ENCODE measurements around the gene PGAP1. TPM values are rescaled to one million over a fixed set of nuclear protein-coding genes. Genes with fewer than 3 reads are reported as not detected.

The PGAP1 gene
- total and polyA plus RNA-seq, 2 donors from 2014 or later, result 1.9 to 10.1 TPM

- no peaks in the 10 kb centered on the region for H3K36me3 ChIP-seq (ENCODE audit: control insufficient read depth in 2 of 3, insufficient read depth in 3 of 3, low read length in 3 of 3)
- FAIRE-seq (no peak), DNase-seq (peak in 1 of 5 donors; percentile 9)
- no peaks in the 10 kb centered on the region for H3K27me3 ChIP-seq (ENCODE audit: control insufficient read depth, insufficient read depth, low read length)
- no peak overlapping the region for H3K27ac ChIP-seq (ENCODE audit: low read depth in 2 of 2, low read length in 2 of 2)
- no peaks in the 10 kb centered on the region for H3K9me3 ChIP-seq (ENCODE audit: control insufficient read depth in 2 of 3, insufficient read depth in 1 of 3, low read length in 3 of 3)
- no peak for TF ChIP-seq CTCF (IDR thresholded peaks at IDR 0.05; ENCODE audit: borderline replicate concordance, extremely low read depth, insufficient read depth)
- intact Hi-C loops (cut with DNase I), result no loop called here
- no peaks in the 10 kb centered on the region for H3K4me1 ChIP-seq (ENCODE audit: control insufficient read depth in 2 of 3, insufficient read depth in 2 of 3, low read depth in 1 of 3, low read length in 3 of 3)
- no peak overlapping the region for H3K4me3 ChIP-seq (ENCODE audit: low read length in 3 of 3)
- no peak overlapping the region for H3K9ac ChIP-seq (ENCODE audit: low read length in 3 of 3)
These were observed 118.3 kb downstream of the PGAP1 start for GRCh38 chr2:196808083-196808665.

GRCh38 chr2:196804381-196804780, 122.1 kb downstream of the PGAP1 start:
- no peaks in the 10 kb centered on the region for H3K36me3 ChIP-seq (ENCODE audit: control insufficient read depth in 2 of 3, insufficient read depth in 3 of 3, low read length in 3 of 3)
- no peaks in the 10 kb centered on the region for H3K4me1 ChIP-seq (ENCODE audit: control insufficient read depth in 2 of 3, insufficient read depth in 2 of 3, low read depth in 1 of 3, low read length in 3 of 3)
- intact Hi-C loops (cut with DNase I), result no loop called here
- H3K27ac ChIP-seq (ENCODE audit: low read depth in 2 of 2, low read length in 2 of 2), result no peak overlapping the region
- H3K27me3 ChIP-seq (ENCODE audit: control insufficient read depth, insufficient read depth, low read length), result no peaks in the 10 kb centered on the region
- TF ChIP-seq CTCF (IDR thresholded peaks at IDR 0.05; ENCODE audit: borderline replicate concordance, extremely low read depth, insufficient read depth), result no peak
- H3K9me3 ChIP-seq (ENCODE audit: control insufficient read depth in 2 of 3, insufficient read depth in 1 of 3, low read length in 3 of 3), result no peaks in the 10 kb centered on the region
- H3K9ac ChIP-seq (ENCODE audit: low read length in 3 of 3), result no peak overlapping the region
- no peak for DNase-seq
- H3K4me3 ChIP-seq (ENCODE audit: low read length in 3 of 3), result no peak overlapping the region
- no peak for FAIRE-seq

GRCh38 chr2:196802401-196802800, 124.1 kb downstream of the PGAP1 start:
- FAIRE-seq, result no peak
- no peak for TF ChIP-seq CTCF (IDR thresholded peaks at IDR 0.05; ENCODE audit: borderline replicate concordance, extremely low read depth, insufficient read depth)

More at GRCh38 chr2:196802401-196802800, 124.1 kb downstream of the PGAP1 start:
- H3K4me3 ChIP-seq (ENCODE audit: low read length in 3 of 3), result no peak overlapping the region
- H3K9ac ChIP-seq (ENCODE audit: low read length in 3 of 3), result no peak overlapping the region
- H3K27me3 ChIP-seq (ENCODE audit: control insufficient read depth, insufficient read depth, low read length), result no peaks in the 10 kb centered on the region
- intact Hi-C loops (cut with DNase I), result no loop called here
- DNase-seq, result no peak
- H3K36me3 ChIP-seq (ENCODE audit: control insufficient read depth in 2 of 3, insufficient read depth in 3 of 3, low read length in 3 of 3), result peaks cover 0 to 3% (median 0%) of the 10 kb centered on the region in 3 donors
- H3K4me1 ChIP-seq (ENCODE audit: control insufficient read depth in 2 of 3, insufficient read depth in 2 of 3, low read depth in 1 of 3, low read length in 3 of 3), result peaks cover 0 to 5% (median 0%) of the 10 kb centered on the region in 3 donors
- no peaks in the 10 kb centered on the region for H3K9me3 ChIP-seq (ENCODE audit: control insufficient read depth in 2 of 3, insufficient read depth in 1 of 3, low read length in 3 of 3)
- H3K27ac ChIP-seq (ENCODE audit: low read depth in 2 of 2, low read length in 2 of 2), result no peak overlapping the region

All from kidney (tissue), 14 donors.